Measurements from ENCODE around the gene ZNF90.
A peak's percentile ranks its signal among the peaks of the same experiment; 100 is the strongest.
"Not testable (repeated sequence)": the region's sequence is repeated elsewhere in the genome, so short reads cannot be mapped to it uniquely, and the experiment has no call there.

The ZNF90 gene

DNA sequence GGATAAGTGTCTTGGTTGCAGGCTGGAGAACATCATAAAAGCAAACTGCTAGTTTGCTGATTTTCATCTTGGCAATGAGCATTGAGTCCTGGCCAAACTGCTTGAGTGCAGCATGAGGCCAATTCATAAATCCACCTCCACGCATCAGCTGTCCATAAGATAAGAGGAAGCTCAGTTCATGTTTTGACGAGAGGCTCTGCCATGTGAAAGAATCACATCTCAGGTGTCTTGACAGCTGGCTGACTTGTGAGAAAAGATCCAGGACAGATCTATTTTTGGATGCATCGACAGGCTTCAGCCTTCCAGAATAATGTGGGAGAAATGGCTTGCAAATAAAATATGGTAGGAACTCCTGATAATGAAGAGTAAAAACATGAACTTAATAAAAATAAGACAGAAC, 33.1 kb upstream of the ZNF90 start:
- no peaks in the 10 kb centered on the region for H3K9me3 ChIP-seq (ENCODE audit: control insufficient read depth, insufficient read depth, low read depth, low read length)
- no peak for TF ChIP-seq ZNF37A (tag by site-specific recombination; IDR thresholded peaks at IDR 0.05)
- TF ChIP-seq TRIM28 (IDR thresholded peaks at IDR 0.05; ENCODE audit: borderline replicate concordance, low read length), result no peak
- no peak for TF ChIP-seq ZBTB7A (tag by site-specific recombination; IDR thresholded peaks at IDR 0.05; ENCODE audit: low read depth)
- TF ChIP-seq ZNF645 (tag by site-specific recombination; IDR thresholded peaks at IDR 0.05), result no peak
- TF ChIP-seq ZNF785 (tag by site-specific recombination; IDR thresholded peaks at IDR 0.05), result no peak
- POLR2A ChIA-PET, result no interaction called here
- no peaks in the 10 kb centered on the region for H3K36me3 ChIP-seq (ENCODE audit: control insufficient read depth in 2 of 2, insufficient read depth in 1 of 2, low read length in 2 of 2)
- CTCF ChIA-PET, result no interaction called here
- H3K4me1 ChIP-seq (ENCODE audit: control insufficient read depth, insufficient read depth, low read length), result no peaks in the 10 kb centered on the region
- H3K27ac ChIP-seq (ENCODE audit: extremely low read depth, low read depth, low read length), result no peak overlapping the region
- H3K4me3 ChIP-seq (ENCODE audit: low read depth, low read length), result no peak overlapping the region

GRCh38 chr19:20045742-20046141, 32.1 kb upstream of the ZNF90 start:
- H3K4me3 ChIP-seq (ENCODE audit: low read depth, low read length); CTCF ChIA-PET; H3K9me3 ChIP-seq (ENCODE audit: control insufficient read depth, insufficient read depth, low read depth, low read length); POLR2A ChIA-PET; H3K36me3 ChIP-seq (ENCODE audit: control insufficient read depth in 2 of 2, insufficient read depth in 1 of 2, low read length in 2 of 2); H3K4me1 ChIP-seq (ENCODE audit: control insufficient read depth, insufficient read depth, low read length); H3K27ac ChIP-seq (ENCODE audit: extremely low read depth, low read depth, low read length): not testable (repeated sequence)

- H3K27ac ChIP-seq (ENCODE audit: extremely low read depth, low read depth, low read length), result no peak overlapping the region
- TF ChIP-seq KLF8 (tag by site-specific recombination; IDR thresholded peaks at IDR 0.05) (peak; percentile 70; the same call in 1 of the 2 replicates), ZSCAN18 (tag by site-specific recombination; IDR thresholded peaks at IDR 0.05) (no peak), ELK4 (IDR thresholded peaks at IDR 0.05; ENCODE audit: borderline replicate concordance, low read depth, low read length) (no peak), ZNF404 (tag by site-specific recombination; IDR thresholded peaks at IDR 0.05) (no peak), ZNF768 (tag by site-specific recombination; IDR thresholded peaks at IDR 0.05) (no peak), ZNF214 (tag by site-specific recombination; IDR thresholded peaks at IDR 0.05; ENCODE audit: borderline replicate concordance) (no peak), ZNF121 (tag by site-specific recombination; IDR thresholded peaks at IDR 0.05) (no peak), SP2 (tag by site-specific recombination; IDR thresholded peaks at IDR 0.05) (peak; percentile 82), ZNF654 (tag by site-specific recombination; IDR thresholded peaks at IDR 0.05; ENCODE audit: low read depth) (no peak)
- TF ChIP-seq, protein P1, sequence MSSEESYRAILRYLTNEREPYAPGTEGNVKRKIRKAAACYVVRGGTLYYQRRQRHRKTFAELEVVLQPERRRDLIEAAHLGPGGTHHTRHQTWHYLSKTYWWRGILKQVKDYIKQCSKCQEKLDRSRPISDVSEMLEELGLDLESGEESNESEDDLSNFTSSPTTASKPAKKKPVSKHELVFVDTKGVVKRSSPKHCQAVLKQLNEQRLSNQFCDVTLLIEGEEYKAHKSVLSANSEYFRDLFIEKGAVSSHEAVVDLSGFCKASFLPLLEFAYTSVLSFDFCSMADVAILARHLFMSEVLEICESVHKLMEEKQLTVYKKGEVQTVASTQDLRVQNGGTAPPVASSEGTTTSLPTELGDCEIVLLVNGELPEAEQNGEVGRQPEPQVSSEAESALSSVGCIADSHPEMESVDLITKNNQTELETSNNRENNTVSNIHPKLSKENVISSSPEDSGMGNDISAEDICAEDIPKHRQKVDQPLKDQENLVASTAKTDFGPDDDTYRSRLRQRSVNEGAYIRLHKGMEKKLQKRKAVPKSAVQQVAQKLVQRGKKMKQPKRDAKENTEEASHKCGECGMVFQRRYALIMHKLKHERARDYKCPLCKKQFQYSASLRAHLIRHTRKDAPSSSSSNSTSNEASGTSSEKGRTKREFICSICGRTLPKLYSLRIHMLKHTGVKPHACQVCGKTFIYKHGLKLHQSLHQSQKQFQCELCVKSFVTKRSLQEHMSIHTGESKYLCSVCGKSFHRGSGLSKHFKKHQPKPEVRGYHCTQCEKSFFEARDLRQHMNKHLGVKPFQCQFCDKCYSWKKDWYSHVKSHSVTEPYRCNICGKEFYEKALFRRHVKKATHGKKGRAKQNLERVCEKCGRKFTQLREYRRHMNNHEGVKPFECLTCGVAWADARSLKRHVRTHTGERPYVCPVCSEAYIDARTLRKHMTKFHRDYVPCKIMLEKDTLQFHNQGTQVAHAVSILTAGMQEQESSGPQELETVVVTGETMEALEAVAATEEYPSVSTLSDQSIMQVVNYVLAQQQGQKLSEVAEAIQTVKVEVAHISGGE (tag by site-specific recombination; conservative IDR thresholded peaks at IDR 0.05; ENCODE audit: low read depth), result peak; percentile 81
- TF ChIP-seq, protein P2, sequence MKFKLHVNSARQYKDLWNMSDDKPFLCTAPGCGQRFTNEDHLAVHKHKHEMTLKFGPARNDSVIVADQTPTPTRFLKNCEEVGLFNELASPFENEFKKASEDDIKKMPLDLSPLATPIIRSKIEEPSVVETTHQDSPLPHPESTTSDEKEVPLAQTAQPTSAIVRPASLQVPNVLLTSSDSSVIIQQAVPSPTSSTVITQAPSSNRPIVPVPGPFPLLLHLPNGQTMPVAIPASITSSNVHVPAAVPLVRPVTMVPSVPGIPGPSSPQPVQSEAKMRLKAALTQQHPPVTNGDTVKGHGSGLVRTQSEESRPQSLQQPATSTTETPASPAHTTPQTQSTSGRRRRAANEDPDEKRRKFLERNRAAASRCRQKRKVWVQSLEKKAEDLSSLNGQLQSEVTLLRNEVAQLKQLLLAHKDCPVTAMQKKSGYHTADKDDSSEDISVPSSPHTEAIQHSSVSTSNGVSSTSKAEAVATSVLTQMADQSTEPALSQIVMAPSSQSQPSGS (tag by site-specific recombination; IDR thresholded peaks at IDR 0.05; ENCODE audit: low read depth), result peak; percentile 55
- TF ChIP-seq, protein P3, sequence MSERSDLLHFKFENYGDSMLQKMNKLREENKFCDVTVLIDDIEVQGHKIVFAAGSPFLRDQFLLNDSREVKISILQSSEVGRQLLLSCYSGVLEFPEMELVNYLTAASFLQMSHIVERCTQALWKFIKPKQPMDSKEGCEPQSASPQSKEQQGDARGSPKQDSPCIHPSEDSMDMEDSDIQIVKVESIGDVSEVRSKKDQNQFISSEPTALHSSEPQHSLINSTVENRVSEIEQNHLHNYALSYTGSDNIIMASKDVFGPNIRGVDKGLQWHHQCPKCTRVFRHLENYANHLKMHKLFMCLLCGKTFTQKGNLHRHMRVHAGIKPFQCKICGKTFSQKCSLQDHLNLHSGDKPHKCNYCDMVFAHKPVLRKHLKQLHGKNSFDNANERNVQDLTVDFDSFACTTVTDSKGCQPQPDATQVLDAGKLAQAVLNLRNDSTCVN (tag by site-specific recombination; optimal IDR thresholded peaks at IDR 0.05), result peak; percentile 76
Observed at GRCh38 chr19:20051841-20052768, 25.7 kb upstream of the ZNF90 start.

More at GRCh38 chr19:20051841-20052768, 25.7 kb upstream of the ZNF90 start:
- H3K36me3 ChIP-seq (ENCODE audit: control insufficient read depth in 2 of 2, insufficient read depth in 1 of 2, low read length in 2 of 2), result no peaks in the 10 kb centered on the region
- CTCF ChIA-PET, result interaction anchor here (0.7 to 1.2 kb wide), 2 partner anchors 10 to 14 kb away, joined by 3 read pairs; no protein-coding TSS in a partner anchor
- POLR2A ChIA-PET, result interaction anchor here (0.6 to 3.6 kb wide), 13 partner anchors 13 to 1800 kb away, joined by 3 to 104 read pairs (median 8); partner anchors contain the start of genes GATAD2A, ZNF100, ZNF253 and ZNF486
- no peaks in the 10 kb centered on the region for H3K4me1 ChIP-seq (ENCODE audit: control insufficient read depth, insufficient read depth, low read length)
- peak overlapping the region; percentile 67 for H3K4me3 ChIP-seq (ENCODE audit: low read depth, low read length)
- no peaks in the 10 kb centered on the region for H3K9me3 ChIP-seq (ENCODE audit: control insufficient read depth, insufficient read depth, low read depth, low read length)

All from HEK293 (cell line).